HG02798 (cell line): ENCODE data around the gene RGSL1.
"Not testable (repeated sequence)": the region's sequence is repeated elsewhere in the genome, so short reads cannot be mapped to it uniquely, and the experiment has no call there.

Experiments used
- ATAC-seq: cut with Tn5 transposase; IDR thresholded peaks from one replicate; pipeline ENCODE4 v1.9.1; 2021; ENCODE audit warnings: mild to moderate bottlenecking; ENCODE audit not compliant: unreplicated experiment, poor library complexity

The RGSL1 gene

DNA sequence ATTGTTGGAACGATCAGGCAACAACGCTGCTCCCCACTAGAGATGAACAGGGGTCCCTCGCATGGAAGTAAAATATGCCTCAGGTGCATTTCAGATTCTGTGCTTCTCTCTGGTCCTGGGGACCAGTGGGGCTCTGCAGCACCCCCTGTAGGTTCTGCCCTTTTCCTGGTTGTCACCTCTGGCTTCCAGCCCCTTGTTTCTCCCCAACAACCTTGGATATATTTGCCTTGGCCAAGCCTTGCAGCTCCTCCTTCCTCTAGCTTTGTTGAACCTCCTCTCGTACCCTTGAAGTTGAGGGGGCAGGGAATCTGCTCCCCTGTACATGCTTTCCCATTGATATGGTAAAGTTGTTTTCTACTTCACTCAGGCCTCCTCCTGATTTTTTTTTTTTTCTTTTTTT lies 5.4 kb upstream of the RGSL1 start:
- ATAC-seq: no peak

DNA sequence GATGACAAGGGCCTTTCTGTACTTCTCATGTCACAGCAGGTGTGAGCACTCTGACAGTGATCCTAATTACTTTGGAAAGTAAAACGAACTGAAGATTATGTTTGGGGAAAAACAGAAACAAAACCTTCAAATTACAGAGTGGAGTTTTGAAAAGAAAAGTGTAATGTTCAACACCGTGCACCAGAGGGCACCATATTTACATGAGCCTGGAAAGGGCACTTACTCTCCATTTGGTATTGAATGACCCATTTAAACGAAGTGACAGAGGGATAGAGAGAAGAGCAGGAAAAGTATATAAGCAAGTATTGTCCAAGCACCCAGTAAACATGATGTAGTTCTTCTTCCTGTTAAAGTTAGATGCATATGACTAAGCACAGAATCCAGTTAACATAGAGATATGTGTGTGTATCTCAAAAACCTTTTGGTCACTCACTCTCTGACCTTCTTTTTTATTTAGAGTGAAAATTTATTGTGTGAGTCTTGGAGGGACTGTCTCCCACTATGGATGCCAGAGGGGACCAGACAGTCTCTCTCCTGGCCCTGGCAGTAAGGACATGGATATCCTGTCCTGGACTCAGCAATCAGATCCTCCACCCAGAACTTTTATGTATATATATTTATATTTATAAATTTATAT lies 3.8 kb upstream of the RGSL1 start:
- ATAC-seq: peak; percentile 72

DNA sequence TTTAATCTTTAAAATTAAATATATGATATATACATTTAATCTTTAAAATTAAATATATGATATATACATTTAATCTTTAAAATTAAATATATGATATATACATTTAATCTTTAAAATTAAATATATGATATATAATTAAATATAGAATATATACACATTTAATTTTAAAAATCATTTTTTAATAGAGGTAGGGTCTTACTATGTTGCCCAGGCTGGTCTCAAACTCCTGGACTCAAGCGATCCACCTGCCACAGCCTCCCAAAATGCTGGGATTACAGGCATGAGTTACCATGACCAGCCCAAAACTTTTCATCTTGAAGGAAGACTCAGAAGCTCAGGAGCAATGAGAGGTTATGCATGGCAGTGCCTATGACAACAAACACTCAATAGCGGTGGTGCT lies 2.8 kb upstream of the RGSL1 start:
- not testable (repeated sequence) for ATAC-seq

DNA sequence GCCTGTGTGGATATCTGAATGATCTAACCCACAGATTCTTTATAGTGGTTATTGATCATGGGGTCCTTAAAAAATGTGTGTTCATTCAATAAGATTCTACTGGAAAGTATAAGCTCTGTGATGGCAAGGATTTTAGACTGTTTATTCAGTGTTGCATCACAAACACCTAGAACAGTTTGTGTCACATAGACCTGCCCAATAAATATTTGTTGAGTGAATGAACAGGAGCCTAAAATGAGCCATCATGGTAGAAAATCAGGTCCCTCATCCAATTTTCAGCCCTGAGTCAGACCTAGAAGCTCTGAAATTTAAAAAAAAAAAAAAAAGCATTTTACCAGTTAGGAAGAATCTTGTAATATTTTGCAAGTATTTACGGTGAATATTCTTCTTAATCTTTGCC lies 2.3 kb upstream of the RGSL1 start:
- ATAC-seq: no peak

DNA sequence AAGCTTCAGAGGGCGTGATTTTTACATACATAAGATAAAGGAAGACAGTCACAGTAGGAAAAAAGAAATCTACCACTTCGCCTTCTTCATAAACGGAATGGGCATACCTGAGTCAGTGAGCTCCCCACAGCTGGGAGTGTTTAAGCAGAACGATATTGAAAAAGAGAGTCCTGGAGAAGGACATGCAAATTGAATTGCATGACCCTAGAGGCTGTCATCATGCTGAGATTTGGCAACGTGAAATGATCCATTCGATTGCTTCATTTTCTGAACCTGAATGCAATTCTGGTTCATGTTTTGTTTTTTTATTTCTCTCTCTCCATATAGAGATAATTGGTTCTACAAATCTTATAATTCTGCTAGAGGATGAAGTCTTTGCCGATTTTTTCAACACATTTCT lies 3.7 kb downstream of the RGSL1 start:
- no peak for ATAC-seq

DNA sequence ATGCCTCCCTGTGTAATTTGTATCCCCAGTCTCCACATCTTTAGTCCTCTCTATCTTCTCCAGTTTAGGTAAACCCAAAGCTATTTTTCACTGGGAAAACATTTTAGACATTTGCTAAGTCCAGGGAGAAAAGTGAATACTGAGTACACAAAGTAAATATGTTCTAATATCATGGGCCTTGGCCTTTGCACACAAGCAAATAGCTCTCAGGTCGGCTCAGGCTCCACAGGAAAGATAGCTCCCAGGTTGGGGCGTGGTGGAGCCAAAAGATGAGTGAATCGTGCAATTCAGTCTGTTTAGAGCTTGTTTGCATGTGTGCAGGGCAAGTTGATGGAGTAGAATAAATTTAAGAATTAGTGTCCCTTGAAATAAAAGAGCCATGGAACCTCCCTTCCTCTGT lies 7.9 kb downstream of the RGSL1 start:
- ATAC-seq: no peak

DNA sequence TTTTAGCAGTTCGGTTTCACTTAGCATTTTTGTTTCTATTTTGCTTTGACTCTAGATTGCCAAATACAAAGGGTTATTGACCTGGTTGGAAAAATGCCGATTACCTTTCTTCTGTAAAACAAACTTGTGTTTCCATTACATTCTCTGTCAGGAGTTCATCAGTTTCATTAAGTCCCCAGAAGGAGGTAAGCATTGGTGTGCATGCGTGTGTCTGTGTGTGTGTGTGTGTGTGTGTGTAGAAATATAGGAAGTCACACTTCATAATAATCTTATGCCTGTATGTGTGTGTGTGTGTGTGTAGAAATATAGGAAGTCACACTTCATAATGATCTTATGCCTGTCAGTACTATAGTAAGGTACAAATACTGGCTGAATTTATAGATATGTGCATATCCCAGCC lies 10.0 kb downstream of the RGSL1 start:
- no peak for ATAC-seq

DNA sequence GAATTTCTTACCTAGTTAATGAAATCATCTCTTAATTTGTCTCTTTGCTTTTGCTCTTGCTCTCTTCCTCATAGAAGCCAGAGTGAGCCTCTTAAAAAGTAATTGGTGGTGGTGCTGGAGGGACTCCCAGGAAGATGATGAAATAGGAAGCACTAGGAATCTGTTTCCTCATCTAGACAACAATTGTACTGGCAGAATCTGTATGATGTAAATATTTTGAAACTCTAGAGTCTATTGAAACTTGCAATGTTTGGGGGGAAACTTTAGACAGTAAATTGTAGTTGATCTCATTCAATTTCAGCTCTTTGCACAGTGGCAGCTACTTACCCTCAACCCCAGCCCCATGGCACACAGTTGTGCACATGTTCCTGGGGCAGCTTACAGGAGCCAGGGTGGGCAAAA lies 10.6 kb downstream of the RGSL1 start:
- no peak for ATAC-seq

DNA sequence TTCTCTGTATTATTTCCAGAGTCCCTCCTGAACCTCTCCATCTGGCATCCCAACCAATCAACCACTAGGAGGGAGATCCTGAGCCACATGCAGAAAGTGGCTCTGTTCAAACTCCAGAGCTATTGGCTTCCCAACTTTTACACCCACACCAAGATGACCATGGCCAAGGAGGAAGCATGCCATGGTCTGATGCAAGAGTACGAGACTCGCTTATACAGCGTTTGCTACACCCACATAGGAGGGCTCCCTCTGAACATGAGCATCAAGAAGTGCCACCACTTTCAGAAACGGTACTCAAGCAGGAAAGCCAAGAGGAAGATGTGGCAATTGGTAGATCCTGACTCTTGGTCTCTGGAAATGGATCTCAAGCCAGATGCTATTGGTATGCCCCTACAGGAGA lies 23.6 kb downstream of the RGSL1 start:
- ATAC-seq: no peak

DNA sequence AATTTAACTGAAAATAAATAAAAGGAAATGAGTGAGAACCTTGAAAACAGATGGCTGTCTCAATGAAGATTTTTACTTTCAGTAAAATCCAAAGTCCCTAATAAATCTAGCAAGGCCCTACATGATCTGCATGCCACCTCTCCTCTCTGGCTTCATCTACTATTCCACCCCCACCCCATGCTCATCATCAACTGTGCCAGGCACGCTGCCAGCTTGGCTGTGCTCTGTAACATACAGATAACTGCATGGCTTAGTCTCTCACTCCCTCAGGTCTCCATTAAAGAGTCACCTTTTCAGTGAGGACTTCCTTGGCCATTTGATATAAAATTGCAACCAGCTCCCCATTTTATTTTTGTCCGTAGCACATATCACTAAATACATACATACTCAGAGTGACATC lies 26.7 kb downstream of the RGSL1 start:
- no peak for ATAC-seq

DNA sequence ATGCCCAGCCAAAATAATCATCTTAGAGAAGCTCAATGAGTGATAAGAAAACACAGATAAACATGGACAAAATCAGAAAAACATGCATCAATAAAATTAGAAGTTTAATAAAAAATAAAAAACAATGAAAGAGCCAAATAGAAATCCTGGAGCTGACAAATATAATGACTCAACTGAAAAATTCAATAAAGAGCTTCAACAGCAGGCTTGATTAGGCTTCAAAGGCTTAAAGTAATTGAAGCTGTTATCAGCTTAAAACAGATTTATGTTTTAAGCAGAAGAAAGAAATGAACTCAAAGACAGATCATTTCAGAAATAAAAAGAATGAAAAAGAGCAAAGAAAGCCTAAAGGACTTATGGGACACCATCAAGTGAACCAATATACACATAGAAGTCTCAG lies 28.3 kb downstream of the RGSL1 start:
- ATAC-seq: no peak

DNA sequence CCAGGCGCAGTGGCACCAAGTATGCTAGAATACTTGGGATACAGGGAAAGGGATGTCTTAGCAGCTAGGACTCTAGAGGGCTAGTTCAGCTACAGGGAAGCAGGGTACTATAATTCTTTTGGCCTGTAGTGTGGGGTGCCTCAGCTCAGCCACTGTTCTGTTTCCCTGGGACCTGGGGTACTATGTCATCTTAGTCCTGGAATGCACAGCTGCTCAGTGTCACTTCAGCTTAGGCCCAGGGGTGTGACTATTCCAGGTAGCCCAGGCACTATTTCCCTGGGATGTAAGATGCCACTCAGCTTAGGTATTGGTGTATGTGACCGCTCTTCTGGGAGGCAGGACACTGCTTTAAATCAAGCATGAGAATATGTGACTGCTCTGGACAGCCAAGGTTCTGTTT lies 34.1 kb downstream of the RGSL1 start:
- ATAC-seq: peak; percentile 16

DNA sequence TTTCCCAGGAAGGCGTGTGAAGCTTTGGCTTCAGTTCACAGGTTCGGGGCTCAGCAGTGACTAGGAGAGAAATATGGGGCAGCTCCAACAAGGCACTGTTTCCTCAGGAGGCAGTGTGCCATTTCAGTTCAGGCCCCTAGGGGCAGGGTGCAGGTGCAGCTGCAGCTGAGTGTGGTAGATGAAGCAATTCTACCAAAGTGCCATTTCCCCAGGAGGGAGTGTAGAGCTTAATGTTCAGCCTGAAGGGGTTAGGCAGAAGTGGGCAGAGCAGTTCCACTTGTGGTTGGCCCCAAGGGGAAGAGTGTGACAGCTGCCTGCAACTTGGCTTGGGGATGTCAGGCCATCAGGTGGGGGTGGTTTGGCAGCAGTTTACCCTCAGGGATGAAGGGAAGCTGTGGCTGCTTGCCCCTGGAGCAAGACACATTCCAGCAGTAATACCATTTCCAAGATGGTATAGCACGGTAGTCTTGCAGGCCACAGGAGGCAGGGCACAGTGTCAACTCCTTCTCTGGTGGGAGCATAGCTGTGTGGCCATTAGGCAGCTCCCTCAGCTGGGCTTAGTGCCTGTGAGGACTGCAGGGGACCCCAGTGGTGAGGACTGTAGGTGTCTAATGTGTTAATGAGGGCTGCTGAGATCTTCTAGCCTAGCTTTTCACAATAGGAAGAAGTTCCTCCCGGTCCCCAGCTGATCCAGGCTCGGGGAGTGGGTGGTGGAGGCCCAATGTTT lies 34.7 kb downstream of the RGSL1 start:
- ATAC-seq: peak; percentile 94

DNA sequence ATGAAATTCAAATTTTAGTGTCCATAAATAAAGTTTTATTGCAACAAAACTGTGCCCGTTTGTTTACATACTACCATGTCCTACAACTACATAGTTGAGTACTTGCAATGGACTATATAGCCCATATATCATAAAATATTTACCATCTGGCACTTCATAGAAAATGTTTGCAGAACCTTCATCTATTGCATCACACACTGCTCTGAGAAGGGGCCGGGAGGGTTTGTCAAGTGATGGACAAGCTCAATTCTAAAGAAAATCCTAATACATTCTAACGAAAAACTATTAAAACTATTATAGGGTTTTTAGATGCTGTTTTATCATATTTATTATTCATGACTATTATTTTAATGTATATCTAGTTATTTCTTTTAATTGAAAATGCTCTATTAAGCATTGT lies 35.9 kb downstream of the RGSL1 start:
- ATAC-seq: no peak

DNA sequence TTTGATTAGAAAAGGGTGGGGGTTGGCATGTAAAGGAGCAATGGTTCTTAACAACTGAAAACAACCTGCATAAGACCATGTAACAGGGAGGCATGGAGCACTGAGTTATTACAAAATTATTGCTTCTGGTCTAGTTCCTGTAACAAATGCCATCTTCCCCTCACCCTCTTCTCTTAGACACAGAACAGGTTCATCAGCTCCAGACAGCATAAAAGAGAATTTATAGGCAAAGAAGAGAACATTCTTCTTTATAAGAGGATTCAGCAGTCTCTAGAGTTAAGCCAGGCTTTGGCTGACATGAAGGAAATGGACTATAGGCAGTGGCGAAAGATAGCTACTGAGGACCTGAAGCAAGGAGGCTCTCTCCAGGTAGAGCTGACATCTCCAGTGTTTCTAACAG lies 38.9 kb downstream of the RGSL1 start:
- ATAC-seq: no peak

DNA sequence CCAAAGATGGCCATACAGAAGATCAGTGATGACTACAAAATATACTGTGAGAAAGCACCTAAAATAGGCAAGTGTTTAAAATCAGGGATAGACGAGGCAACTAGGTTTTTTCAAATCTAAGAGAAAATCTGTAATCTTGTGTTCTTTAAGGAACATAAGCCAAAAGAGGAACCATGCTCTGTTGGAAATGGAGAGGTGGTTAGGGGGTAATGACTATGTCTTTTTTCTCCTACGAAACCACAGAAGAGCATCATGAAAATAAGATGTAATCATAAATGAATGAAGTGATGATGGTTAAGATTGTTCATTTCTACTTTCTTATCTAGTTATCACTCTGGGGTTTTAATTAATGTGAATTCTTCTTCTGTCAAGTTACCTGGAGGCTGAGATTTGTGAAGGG lies 43.1 kb downstream of the RGSL1 start:
- ATAC-seq: no peak

DNA sequence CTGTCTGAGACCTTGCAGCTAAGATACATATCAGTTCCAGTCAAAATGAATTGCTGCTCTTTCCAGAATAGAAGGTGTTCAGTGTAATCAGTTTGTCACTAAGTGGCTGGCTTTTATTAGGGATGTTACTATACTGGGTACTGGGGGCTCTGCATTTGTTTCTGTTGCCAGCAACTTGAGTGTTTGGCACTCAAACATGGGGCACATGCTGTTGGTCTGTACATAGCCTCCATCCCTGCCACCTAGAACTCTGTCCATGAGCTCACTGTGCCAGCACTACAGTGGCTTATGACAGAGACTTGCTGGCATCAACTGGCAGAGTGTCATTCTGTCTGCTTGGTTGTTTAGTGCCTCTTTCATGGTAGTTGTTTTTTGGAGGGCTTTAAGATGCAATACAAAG lies 45.1 kb downstream of the RGSL1 start:
- no peak for ATAC-seq

DNA sequence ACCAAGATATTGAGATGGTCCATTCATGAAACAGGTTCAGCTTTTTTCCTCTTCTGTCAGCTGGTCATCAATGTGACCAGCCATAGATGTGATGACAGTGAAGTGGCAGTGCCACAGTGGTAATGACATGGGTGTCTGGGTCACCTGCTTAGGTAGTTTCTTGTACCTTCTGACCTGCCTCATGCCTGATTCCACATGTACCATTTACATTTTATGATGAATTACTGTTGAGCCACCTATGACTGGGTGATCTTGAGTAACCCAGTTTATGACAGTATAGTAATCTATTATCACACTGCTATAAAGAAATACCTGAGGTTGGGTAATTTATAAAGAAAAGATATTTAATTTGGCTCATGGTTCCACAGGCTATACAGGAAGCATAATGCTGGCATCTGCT lies 45.7 kb downstream of the RGSL1 start:
- no peak for ATAC-seq

DNA sequence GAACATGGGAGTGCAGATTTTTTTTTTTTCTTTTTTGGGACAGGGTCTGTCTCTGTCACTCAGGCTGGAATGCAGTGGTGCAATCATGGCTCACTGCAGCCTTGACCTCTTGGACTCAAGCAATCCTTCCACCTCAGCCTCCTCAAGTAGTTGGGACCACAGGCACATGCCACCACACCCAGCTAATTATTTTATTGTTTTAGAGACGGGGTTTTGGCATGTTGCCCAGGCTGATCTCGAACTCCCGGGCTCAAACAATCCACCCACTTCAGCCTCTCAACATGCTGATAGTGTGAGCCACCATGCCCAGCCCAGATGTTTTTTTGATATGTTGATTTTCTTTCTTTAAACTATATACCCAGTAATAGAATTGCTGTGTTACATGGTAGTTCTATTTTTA lies 57.7 kb downstream of the RGSL1 start:
- no peak for ATAC-seq

DNA sequence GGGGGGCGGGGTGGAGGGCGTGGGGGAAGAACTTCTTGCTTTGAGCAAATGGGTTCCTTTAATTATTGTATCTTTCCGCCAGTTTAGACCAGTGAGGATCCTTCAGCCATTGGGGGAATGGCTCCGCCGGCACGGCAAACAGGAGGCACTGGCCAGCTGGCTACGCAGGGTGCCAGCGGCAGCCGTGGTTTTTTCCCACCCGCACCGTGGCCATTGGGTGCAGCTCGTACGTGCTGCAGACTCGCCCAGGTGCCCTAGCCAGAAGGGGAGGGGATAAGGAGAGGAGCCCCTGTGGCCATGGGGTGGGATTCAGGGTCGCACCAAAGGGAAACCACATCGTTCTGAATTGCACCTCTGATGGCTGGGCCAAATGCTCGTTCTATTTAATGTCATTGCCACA lies 65.6 kb downstream of the RGSL1 start:
- no peak for ATAC-seq

DNA sequence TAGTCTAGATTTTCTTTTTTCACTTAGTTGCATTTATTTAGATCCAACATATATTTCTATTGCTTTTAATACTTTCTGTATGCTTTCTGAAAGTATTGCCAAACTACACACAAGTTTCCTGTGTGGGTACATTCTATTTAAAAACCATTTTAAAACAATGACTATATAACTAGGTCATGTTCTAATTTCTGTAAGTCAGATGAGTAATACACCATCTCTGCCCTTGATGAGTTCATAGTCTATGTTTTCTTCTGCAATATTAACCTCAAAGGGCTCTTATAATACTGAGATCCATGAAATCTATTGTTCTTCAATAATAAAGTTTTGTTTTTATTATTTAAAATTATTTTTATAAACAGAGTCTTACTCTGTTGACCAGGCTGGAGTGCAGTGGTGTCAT lies 70.8 kb downstream of the RGSL1 start:
- no peak for ATAC-seq

DNA sequence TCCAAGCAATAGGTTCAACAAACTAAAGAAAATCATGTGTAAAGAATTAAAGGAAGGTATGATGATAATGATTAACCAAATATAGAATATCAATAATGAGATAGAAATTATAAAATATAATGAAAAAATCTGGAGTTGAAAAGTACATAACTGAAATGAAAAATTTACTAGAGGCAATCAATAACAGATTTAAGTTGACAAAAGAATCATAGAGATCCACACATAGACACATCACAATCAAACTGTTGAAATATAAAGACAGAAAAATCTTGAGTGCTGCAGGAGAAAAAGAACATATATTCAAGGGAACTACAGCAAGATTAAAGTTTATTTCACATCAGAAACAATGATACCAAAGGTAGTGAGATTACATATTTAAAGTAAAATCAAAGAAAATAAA lies 75.4 kb downstream of the RGSL1 start:
- no peak for ATAC-seq
